Thyroid gland (tissue), 4 donors: ENCODE data around the gene BEAN1. TPM values are rescaled to one million over a fixed set of nuclear protein-coding genes. Genes with fewer than 3 reads are reported as not detected.

Source experiments
- DNase-seq, 2 donors: peaks; one replicate each; pipeline ENCODE4 v3.0.0-alpha.2; 2019
- H3K27ac ChIP-seq, 3 donors: fragments of 200-600 bp; sonication (generic); 1 replicate in 2 of 3; 2 replicates in 1 of 3; pipeline ENCODE4 v1.5.1; 2016 to 2019; ENCODE audit warnings: mild to moderate bottlenecking in 1 of 3, moderate library complexity in 1 of 3
- H3K27me3 ChIP-seq: fragments of 200-600 bp; sonication (generic); one replicate; pipeline ENCODE4 v1.5.1; 2019
- H3K36me3 ChIP-seq, 2 donors: fragments of 200-600 bp; sonication (generic); one replicate each; pipeline ENCODE4 v1.5.1; 2016 to 2019
- H3K4me1 ChIP-seq, 2 donors: fragments of 200-600 bp; sonication (generic); one replicate each; pipeline ENCODE4 v1.5.1; 2017 to 2019
- H3K4me3 ChIP-seq, 3 donors: fragments of 200-600 bp; sonication (generic); replicated peaks in 1 of 3; 1 replicate in 2 of 3; 2 replicates in 1 of 3; pipeline ENCODE4 v1.5.1; 2016; ENCODE audit warnings: mild to moderate bottlenecking in 1 of 3
- H3K9me3 ChIP-seq: fragments of 200-600 bp; sonication (generic); one replicate; pipeline ENCODE4 v1.5.1; 2017
- POLR2A ChIP-seq, 2 donors: fragments of 450-650 bp; IDR thresholded peaks; one replicate each; pipeline ENCODE4 v1.6.1; 2017; ENCODE audit warnings: antibody characterized with exemption in 2 of 2, mild to moderate bottlenecking in 2 of 2, moderate library complexity in 1 of 2
- WGBS, 2 donors: methylation state at CpG; one replicate each; pipeline ENCODE4 v1.1.5; 2017; 5-methylcytosine and 5-hydroxymethylcytosine counted together
- intact Hi-C: fragments of 100-400 bp; cut with DNase I; formaldehyde crosslinking; loops from one replicate; pipeline ENCODE4 v1.15.1; 2023
- total RNA-seq, 4 donors: library from RNA; depleted of rRNA; stranded (reverse); fragments of >200 nt; gene quantifications; one replicate each; pipeline ENCODE4 v1.2.3, GENCODE V29; 2016
- TF ChIP-seq, protein P1 (sequence below), 6 experiments: fragments of 200-600 bp in 3 of 6; fragments of 450-650 bp in 3 of 6; sonication (generic) in 3 of 6; IDR thresholded peaks; one replicate each; pipeline ENCODE4 v1.5.1; 2016 to 2019; ENCODE audit warnings: antibody characterized with exemption in 6 of 6, mild to moderate bottlenecking in 2 of 6, inconsistent platforms in 1 of 6, moderate library complexity in 1 of 6

The BEAN1 gene
- total RNA-seq, 4 donors from 2014 or later, result 0.38 to 0.54 TPM; not detected in 2

DNA sequence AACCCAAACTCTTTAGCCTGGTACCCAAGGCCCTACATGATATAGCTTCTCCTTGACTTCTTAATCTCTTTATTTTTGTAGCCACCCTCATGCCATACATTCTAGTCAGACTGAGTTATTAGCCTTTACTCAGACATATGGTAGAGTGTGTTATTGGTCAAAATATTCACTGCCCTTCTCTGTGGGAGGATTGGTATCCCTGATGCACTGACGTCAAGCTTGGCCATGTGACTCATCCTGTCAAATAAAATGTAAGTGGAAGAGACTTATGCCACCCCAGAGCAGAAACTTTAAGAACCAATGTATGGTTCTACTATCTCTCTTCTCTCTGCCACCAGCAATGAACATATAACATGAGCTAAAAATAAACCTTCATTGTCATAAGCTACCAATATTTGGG, 12.2 kb upstream of the BEAN1 start:
- H3K27ac ChIP-seq, result no peak overlapping the region
- H3K9me3 ChIP-seq, result no peaks in the 10 kb centered on the region
- no peaks in the 10 kb centered on the region for H3K36me3 ChIP-seq
- H3K4me3 ChIP-seq, result no peak overlapping the region
- TF ChIP-seq, protein P1, sequence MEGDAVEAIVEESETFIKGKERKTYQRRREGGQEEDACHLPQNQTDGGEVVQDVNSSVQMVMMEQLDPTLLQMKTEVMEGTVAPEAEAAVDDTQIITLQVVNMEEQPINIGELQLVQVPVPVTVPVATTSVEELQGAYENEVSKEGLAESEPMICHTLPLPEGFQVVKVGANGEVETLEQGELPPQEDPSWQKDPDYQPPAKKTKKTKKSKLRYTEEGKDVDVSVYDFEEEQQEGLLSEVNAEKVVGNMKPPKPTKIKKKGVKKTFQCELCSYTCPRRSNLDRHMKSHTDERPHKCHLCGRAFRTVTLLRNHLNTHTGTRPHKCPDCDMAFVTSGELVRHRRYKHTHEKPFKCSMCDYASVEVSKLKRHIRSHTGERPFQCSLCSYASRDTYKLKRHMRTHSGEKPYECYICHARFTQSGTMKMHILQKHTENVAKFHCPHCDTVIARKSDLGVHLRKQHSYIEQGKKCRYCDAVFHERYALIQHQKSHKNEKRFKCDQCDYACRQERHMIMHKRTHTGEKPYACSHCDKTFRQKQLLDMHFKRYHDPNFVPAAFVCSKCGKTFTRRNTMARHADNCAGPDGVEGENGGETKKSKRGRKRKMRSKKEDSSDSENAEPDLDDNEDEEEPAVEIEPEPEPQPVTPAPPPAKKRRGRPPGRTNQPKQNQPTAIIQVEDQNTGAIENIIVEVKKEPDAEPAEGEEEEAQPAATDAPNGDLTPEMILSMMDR (IDR thresholded peaks at IDR 0.05), result no peak
- no peak for TF ChIP-seq POLR2A (IDR thresholded peaks at IDR 0.05)
- no peaks in the 10 kb centered on the region for H3K27me3 ChIP-seq
- intact Hi-C loops, result loop anchor here (10.0 kb wide), 1 partner anchor 450 kb away; no protein-coding TSS in a partner anchor
- H3K4me1 ChIP-seq, result no peaks in the 10 kb centered on the region
- WGBS, 2 donors, result 56 to 90% methylated on average over 1 of the region's 1 CpG
- no peak for DNase-seq

DNA sequence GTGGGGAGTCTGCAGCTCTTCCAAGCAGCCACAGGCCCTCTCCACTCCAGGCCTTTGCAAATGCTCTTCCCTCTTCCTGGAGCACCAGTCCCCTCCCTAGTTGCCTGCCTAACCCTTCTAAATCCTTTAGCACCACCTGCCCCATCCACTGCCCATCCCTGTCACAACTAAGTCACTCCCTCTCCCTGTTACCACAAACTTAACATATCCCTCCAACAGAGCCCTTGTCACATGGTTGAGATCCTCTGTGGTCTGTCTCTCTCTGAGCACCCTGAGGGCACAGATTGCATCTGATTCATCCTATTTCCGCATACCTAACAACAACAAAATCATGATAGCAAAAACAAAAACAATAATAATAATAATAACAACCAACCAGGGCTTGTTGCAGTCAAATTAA, 11.0 kb upstream of the BEAN1 start:
- 98% methylated on average over 1 of the region's 1 CpG for WGBS, 2 donors
- Histone ChIP-seq H3K36me3 (no peaks in the 10 kb centered on the region), H3K4me3 (no peak overlapping the region), H3K4me1 (no peaks in the 10 kb centered on the region), H3K27me3 (no peaks in the 10 kb centered on the region), H3K27ac (no peak overlapping the region), H3K9me3 (no peaks in the 10 kb centered on the region)
- TF ChIP-seq, protein P1 (IDR thresholded peaks at IDR 0.05), result no peak
- no peak for TF ChIP-seq POLR2A (IDR thresholded peaks at IDR 0.05)
- no peak for DNase-seq
- intact Hi-C loops, result loop anchor here (10.0 kb wide), 1 partner anchor 449 kb away; no protein-coding TSS in a partner anchor

DNA sequence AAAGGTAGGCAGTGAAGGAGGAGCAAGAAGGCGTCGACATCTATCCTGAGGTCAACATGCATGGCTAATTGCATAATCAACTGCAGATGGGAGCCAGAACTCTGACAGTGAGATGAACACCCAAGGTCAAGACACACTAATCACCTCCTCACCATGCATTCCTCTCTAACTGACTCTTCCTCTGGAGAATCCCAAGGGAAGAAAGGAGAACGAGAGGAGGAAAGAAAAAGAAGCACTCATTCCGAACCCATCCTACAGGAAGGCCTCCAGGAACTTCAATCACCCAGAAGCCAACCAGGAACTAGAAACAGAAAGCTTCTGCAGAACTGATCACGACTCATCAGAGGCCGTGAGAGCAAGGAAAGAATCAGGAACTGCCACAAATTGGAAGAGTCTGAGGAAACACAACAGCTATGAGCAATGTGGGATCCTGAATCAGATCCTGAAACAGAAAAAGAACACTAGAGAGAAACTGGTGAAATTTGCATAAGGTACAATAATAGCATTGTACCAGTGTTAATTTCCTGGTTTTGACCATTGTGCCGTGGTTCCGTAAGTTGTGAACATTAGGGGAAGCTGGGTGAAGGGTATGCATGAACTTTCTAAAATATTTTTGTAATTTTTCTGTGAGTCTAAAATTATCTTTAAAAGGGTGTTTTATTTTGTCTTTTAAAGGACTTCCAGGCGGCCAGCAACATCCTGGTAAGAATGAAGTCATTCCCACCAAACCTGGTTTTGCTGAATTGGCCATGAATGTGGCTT, 10.0 kb upstream of the BEAN1 start:
- 80 to 91% methylated on average over 9 of the region's 9 CpGs for WGBS, 2 donors
- intact Hi-C loops, result loop anchor here (10.0 kb wide), 1 partner anchor 448 kb away; no protein-coding TSS in a partner anchor

DNA sequence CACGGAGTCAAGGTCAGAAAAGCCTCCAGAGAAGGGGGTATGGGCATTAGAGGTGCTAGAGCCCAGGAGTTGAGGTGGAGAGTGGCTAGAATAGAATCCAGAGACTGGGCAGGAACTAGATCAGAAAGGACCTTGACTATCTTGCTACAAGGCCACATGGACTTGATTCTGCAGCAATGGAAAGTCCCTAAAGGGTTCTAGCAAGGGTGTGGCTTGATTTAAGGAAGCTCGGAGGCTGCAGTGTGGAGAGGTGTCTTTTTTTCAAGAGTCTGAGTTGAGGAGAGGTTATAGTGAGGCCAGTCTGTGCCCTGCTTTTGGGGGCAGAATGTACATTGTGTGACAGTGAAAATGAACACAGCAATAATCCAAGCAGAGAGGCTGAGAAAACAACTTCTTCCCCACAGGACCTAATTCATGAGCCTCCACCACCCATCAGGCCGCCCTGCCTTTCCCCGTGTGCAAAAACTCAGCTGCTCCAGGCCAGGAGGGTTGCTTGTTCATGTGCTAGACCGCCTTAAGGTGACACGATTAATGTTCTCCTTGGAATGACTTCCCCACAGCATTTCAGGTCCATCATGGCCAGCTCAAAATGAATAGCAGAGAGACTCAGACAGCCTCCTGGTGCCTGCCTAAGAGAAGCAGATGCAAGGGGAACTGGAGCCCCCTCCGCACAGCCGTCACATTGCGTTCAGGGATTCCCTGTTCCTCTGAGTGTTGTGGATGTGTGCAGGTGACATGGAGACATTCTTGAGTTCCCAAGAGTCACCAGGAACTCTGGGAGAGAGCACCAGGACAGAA, 8.7 kb upstream of the BEAN1 start:
- Histone ChIP-seq H3K27ac (no peak overlapping the region), H3K9me3 (no peaks in the 10 kb centered on the region), H3K27me3 (no peaks in the 10 kb centered on the region), H3K36me3 (no peaks in the 10 kb centered on the region), H3K4me3 (no peak overlapping the region), H3K4me1 (no peaks in the 10 kb centered on the region)
- 77 to 78% methylated on average over 9 of the region's 9 CpGs for WGBS, 2 donors
- TF ChIP-seq, protein P1 (IDR thresholded peaks at IDR 0.05), result no peak
- no peak for TF ChIP-seq POLR2A (IDR thresholded peaks at IDR 0.05)
- no peak for DNase-seq
- intact Hi-C loops, result loop anchor here (10.0 kb wide), 1 partner anchor 446 kb away; no protein-coding TSS in a partner anchor

More for the DNA sequence above, 10.0 kb upstream of the BEAN1 start:
- DNase-seq, result no peak
- no peaks in the 10 kb centered on the region for H3K27me3 ChIP-seq
- no peak for TF ChIP-seq POLR2A (IDR thresholded peaks at IDR 0.05)
- TF ChIP-seq, protein P1 (IDR thresholded peaks at IDR 0.05), result no peak
- no peaks in the 10 kb centered on the region for H3K36me3 ChIP-seq
- no peak overlapping the region for H3K27ac ChIP-seq
- no peak overlapping the region for H3K4me3 ChIP-seq
- H3K9me3 ChIP-seq, result no peaks in the 10 kb centered on the region
- H3K4me1 ChIP-seq, result no peaks in the 10 kb centered on the region
